HG03457 (cell line): ENCODE measurements around the gene RHOXF2B.
"Not testable (repeated sequence)": the region's sequence is repeated elsewhere in the genome, so short reads cannot be mapped to it uniquely, and the experiment has no call there.

ENCODE experiments used
- ATAC-seq: cut with Tn5 transposase; IDR thresholded peaks from one replicate; pipeline ENCODE4 v1.9.1; 2021; ENCODE audit warnings: moderate number of reproducible peaks; ENCODE audit not compliant: unreplicated experiment

The RHOXF2B gene

GRCh38 chrX:120077590-120077989 is at the start of gene RHOXF2B:
Gene RHOXF2B, minus strand, starts transcription at chrX:120077690. Its CDS starts 138 bp downstream, at chrX:120077552.
- ATAC-seq = not testable (repeated sequence)

GRCh38 chrX:120125444-120125843 is 48.0 kb upstream of the RHOXF2B start:
- no peak for ATAC-seq

GRCh38 chrX:120120223-120120622 is 42.7 kb upstream of the RHOXF2B start:
- no peak for ATAC-seq

GRCh38 chrX:120115438-120115963 is 38.0 kb upstream of the RHOXF2B start, which contains the start of gene RHOXF1:
Gene RHOXF1, minus strand, starts transcription at chrX:120115913. Its CDS starts 51 bp downstream, at chrX:120115862.
- ATAC-seq = no peak

- ATAC-seq = no peak
These were observed 34.1 kb upstream of the RHOXF2B start for GRCh38 chrX:120111611-120112010.

- ATAC-seq = no peak
These were observed 31.9 kb upstream of the RHOXF2B start for GRCh38 chrX:120109378-120109777.

- not testable (repeated sequence) for ATAC-seq
These were observed 27.2 kb upstream of the RHOXF2B start for GRCh38 chrX:120104707-120105106.

GRCh38 chrX:120101057-120101456 is 23.6 kb upstream of the RHOXF2B start:
- not testable (repeated sequence) for ATAC-seq

- no peak for ATAC-seq
These were observed 12.7 kb upstream of the RHOXF2B start for GRCh38 chrX:120090208-120090607.

GRCh38 chrX:120087289-120088017 is 10.0 kb upstream of the RHOXF2B start:
- no peak for ATAC-seq

GRCh38 chrX:120085553-120086185 is 8.2 kb upstream of the RHOXF2B start:
- ATAC-seq = not testable (repeated sequence)

GRCh38 chrX:120066169-120066568 is 11.3 kb downstream of the RHOXF2B start:
- ATAC-seq = not testable (repeated sequence)

GRCh38 chrX:120042712-120043111 is 34.8 kb downstream of the RHOXF2B start:
- not testable (repeated sequence) for ATAC-seq

GRCh38 chrX:120042247-120042646 is 35.2 kb downstream of the RHOXF2B start:
- ATAC-seq = not testable (repeated sequence)

GRCh38 chrX:120040176-120040575 is 37.3 kb downstream of the RHOXF2B start:
- ATAC-seq = not testable (repeated sequence)

- ATAC-seq = not testable (repeated sequence)
These were observed 38.3 kb downstream of the RHOXF2B start for GRCh38 chrX:120039087-120039733.

- no peak for ATAC-seq
These were observed 40.8 kb downstream of the RHOXF2B start for GRCh38 chrX:120036704-120037103.

GRCh38 chrX:120035522-120036309 is 41.8 kb downstream of the RHOXF2B start:
- peak; percentile 64 for ATAC-seq

- ATAC-seq = no peak
These were observed 48.1 kb downstream of the RHOXF2B start for GRCh38 chrX:120029354-120029753.

- no peak for ATAC-seq
These were observed 54.2 kb downstream of the RHOXF2B start for GRCh38 chrX:120023259-120023658.

- ATAC-seq = no peak
These were observed 54.7 kb downstream of the RHOXF2B start for GRCh38 chrX:120022763-120023162.
